Erythroblast (primary cell): ENCODE measurements around the gene ATAD3C.

Source experiments
- GATA1 ChIP-seq: IDR thresholded peaks from 2 replicates; pipeline ENCODE4 v1.6.1; 2011; ENCODE audit warnings: low read depth, mild to moderate bottlenecking, control low read depth, low read length, moderate library complexity
- POLR2A ChIP-seq: IDR thresholded peaks from 2 replicates; pipeline ENCODE4 v1.6.1; 2011; ENCODE audit warnings: mild to moderate bottlenecking, low read length

GRCh38 chr1:1428174-1428573 lies 21.3 kb upstream of the ATAD3C start:
- TF ChIP-seq POLR2A (no peak), GATA1 (no peak)
